HepG2 (cell line): Measurements from ENCODE around the gene HAP1. TPM values are rescaled to one million over a fixed set of nuclear protein-coding genes. Genes with fewer than 3 reads are reported as not detected.
A peak's percentile ranks its signal among the peaks of the same experiment; 100 is the strongest.

ENCODE experiments used
- AHR ChIP-seq: IDR thresholded peaks from 2 replicates; pipeline ENCODE4 v1.6.1; 2018; ENCODE audit warnings: missing genetic modification reagents, missing compliant biosample characterization
- EZH2 ChIP-seq: conservative IDR thresholded peaks from 2 replicates; pipeline ENCODE4 v1.6.1; 2012; ENCODE audit warnings: mild to moderate bottlenecking, low read depth, low read length, moderate library complexity
- GLI4 ChIP-seq: sonication (generic); formaldehyde crosslinking; IDR thresholded peaks from 2 replicates; pipeline ENCODE4 v1.5.1; 2020; ENCODE audit warnings: missing genetic modification reagents, mild to moderate bottlenecking, moderate library complexity, borderline replicate concordance
- GPN1 ChIP-seq: sonication (generic); formaldehyde crosslinking; IDR thresholded peaks from 2 replicates; pipeline ENCODE4 v1.5.1; 2020; ENCODE audit warnings: missing genetic modification reagents, borderline replicate concordance
- JUN ChIP-seq: sonication (generic); formaldehyde crosslinking; IDR thresholded peaks from 2 replicates; pipeline ENCODE4 v1.4.0; 2020; ENCODE audit warnings: mild to moderate bottlenecking, missing genetic modification reagents
- RBFOX2 ChIP-seq: fragments of 200-400 bp; formaldehyde crosslinking; IDR thresholded peaks from 2 replicates; pipeline ENCODE4 v1.6.1; 2017; ENCODE audit warnings: low read depth, mild to moderate bottlenecking, low read length
- SRF ChIP-seq: IDR thresholded peaks from 2 replicates; pipeline ENCODE4 v1.6.1; 2011; ENCODE audit warnings: mild to moderate bottlenecking, low read depth, low read length, moderate library complexity
- TEAD3 ChIP-seq: optimal IDR thresholded peaks from 2 replicates; pipeline ENCODE3; 2016; ENCODE audit warnings: borderline replicate concordance
- ZNF274 ChIP-seq: sonication (generic); formaldehyde crosslinking; IDR thresholded peaks from 2 replicates; pipeline ENCODE4 v1.5.1; 2020; ENCODE audit warnings: mild to moderate bottlenecking, missing genetic modification reagents
- ZNF335 ChIP-seq: sonication (generic); formaldehyde crosslinking; IDR thresholded peaks from 2 replicates; pipeline ENCODE4 v1.4.0; 2020; ENCODE audit warnings: missing genetic modification reagents
- ZNF44 ChIP-seq: sonication (generic); formaldehyde crosslinking; IDR thresholded peaks from 2 replicates; pipeline ENCODE4 v1.5.1; 2020; ENCODE audit warnings: mild to moderate bottlenecking, missing genetic modification reagents
- ZNF451 ChIP-seq: sonication (generic); formaldehyde crosslinking; IDR thresholded peaks from 2 replicates; pipeline ENCODE4 v1.5.0; 2020; ENCODE audit warnings: mild to moderate bottlenecking, missing genetic modification reagents
- ZNF724P ChIP-seq: sonication (generic); formaldehyde crosslinking; IDR thresholded peaks from 2 replicates; pipeline ENCODE4 v1.8.0; 2022; ENCODE audit warnings: missing genetic modification reagents, borderline replicate concordance
- ZNF772 ChIP-seq: sonication (generic); formaldehyde crosslinking; IDR thresholded peaks from 2 replicates; pipeline ENCODE4 v1.5.0; 2020; ENCODE audit warnings: mild to moderate bottlenecking, missing genetic modification reagents
- polyA plus RNA-seq, 8 experiments: library from polyadenylated mRNA; depleted of rRNA in 3 of 8; stranded (reverse) in 7 of 8; unstranded in 1 of 8; fragments of >200 nt; fragmentation: Illumina TruSeq in 4 of 8; extraction: Trizol in 4 of 8; gene quantifications; 2 replicates each; pipeline versions ENCODE4 v1.2.1 to v1.2.3, GENCODE V29; 2011 to 2016; ENCODE audit warnings: low read depth in 4 of 8, missing spikeins in 1 of 8, mixed read lengths in 1 of 8; ENCODE audit not compliant: insufficient read depth in 1 of 8
- total RNA-seq, 5 experiments: library from RNA; depleted of rRNA; stranded (reverse); fragments of >200 nt; fragmentation: Illumina TruSeq; extraction: Trizol; gene quantifications; 2 replicates each; pipeline ENCODE4 v1.2.3, GENCODE V29; 2016; ENCODE audit warnings: low read depth in 1 of 5
- TF ChIP-seq, protein P1 (sequence below): sonication (generic); formaldehyde crosslinking; IDR thresholded peaks from 2 replicates; pipeline ENCODE4 v1.8.1; 2023; ENCODE audit warnings: missing genetic modification reagents, inconsistent platforms, borderline replicate concordance
- TF ChIP-seq, protein P2 (sequence below): sonication (generic); formaldehyde crosslinking; IDR thresholded peaks from 2 replicates; pipeline ENCODE4 v1.5.0; 2020; ENCODE audit warnings: missing genetic modification reagents, mild to moderate bottlenecking, borderline replicate concordance
- TF ChIP-seq, protein P3 (sequence below): sonication (generic); formaldehyde crosslinking; IDR thresholded peaks from 2 replicates; pipeline ENCODE4 v1.4.0; 2020; ENCODE audit warnings: missing genetic modification reagents, borderline replicate concordance
- TF ChIP-seq, protein P4 (sequence below): fragments of 450-650 bp; IDR thresholded peaks from 2 replicates; pipeline ENCODE4 v1.6.1; 2016
- TF ChIP-seq, protein P5 (sequence below): sonication (generic); formaldehyde crosslinking; IDR thresholded peaks from 2 replicates; pipeline ENCODE4 v1.4.0; 2020; ENCODE audit warnings: missing genetic modification reagents, borderline replicate concordance

The HAP1 gene
- total and polyA plus RNA-seq, 2 of the 13 experiments (the other 11 are each of a cell fraction or from before 2014, with no cell fraction given) = 0.07 TPM

DNA sequence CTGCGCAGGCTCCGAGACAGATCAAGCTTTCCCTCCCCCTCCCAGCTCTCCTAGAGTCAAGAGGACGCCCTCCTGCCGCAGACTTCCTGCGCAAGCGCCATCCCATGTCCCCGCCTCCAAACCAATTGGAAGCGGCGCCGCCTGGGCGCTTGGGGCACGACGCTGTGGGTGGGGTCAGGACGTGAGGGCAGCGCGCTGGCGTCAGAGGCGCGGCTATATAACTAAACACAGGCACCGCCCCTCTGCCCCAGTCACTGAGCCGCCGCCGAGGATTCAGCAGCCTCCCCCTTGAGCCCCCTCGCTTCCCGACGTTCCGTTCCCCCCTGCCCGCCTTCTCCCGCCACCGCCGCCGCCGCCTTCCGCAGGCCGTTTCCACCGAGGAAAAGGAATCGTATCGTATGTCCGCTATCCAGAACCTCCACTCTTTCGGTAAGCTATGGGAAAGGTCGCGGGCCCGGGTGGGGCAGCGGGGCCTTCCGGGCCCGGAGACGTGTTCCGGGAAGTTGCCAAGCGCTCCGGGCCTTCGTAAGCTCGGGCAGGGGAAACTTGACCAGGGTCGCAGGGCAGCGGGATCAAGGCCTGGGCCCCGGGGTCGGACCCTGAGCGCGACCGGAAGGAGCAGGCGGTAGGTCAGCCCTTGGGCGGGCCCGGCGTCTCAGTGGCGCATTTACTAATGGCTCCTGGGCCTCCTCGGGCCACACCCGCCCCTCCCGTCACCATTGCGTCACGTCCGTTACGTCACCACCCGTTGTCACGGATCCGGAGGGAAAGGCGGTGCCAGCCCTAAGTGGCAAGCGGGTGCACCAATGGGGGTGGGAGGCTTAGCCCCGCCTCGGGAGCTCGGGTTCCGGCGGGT, 45.6 kb downstream of the HAP1 start, which contains the start of gene EIF1 (continued):
- TF ChIP-seq, protein P1, sequence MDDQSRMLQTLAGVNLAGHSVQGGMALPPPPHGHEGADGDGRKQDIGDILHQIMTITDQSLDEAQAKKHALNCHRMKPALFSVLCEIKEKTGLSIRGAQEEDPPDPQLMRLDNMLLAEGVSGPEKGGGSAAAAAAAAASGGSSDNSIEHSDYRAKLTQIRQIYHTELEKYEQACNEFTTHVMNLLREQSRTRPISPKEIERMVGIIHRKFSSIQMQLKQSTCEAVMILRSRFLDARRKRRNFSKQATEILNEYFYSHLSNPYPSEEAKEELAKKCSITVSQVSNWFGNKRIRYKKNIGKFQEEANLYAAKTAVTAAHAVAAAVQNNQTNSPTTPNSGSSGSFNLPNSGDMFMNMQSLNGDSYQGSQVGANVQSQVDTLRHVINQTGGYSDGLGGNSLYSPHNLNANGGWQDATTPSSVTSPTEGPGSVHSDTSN (CRISPR knock-in tag) = no peak
- TF ChIP-seq, protein P2, sequence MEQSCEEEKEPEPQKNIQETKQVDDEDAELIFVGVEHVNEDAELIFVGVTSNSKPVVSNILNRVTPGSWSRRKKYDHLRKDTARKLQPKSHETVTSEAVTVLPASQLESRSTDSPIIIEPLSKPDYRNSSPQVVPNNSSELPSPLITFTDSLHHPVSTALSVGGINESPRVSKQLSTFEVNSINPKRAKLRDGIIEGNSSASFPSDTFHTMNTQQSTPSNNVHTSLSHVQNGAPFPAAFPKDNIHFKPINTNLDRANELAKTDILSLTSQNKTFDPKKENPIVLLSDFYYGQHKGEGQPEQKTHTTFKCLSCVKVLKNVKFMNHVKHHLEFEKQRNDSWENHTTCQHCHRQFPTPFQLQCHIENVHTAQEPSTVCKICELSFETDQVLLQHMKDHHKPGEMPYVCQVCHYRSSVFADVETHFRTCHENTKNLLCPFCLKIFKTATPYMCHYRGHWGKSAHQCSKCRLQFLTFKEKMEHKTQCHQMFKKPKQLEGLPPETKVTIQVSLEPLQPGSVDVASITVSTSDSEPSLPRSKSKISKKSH (CRISPR knock-in tag) = peak; percentile 98
- TF ChIP-seq ZNF274 (CRISPR knock-in tag) (peak; percentile 98), TEAD3 (peak; percentile 64), GPN1 (CRISPR knock-in tag) (peak; percentile 70; the same call in 1 of the 2 replicates), RBFOX2 (peak; percentile 100), AHR (peak; percentile 67; the same call in 1 of the 2 replicates), ZNF335 (no peak; the same call in 1 of the 2 replicates), EZH2 (no peak), ZNF44 (CRISPR knock-in tag) (peak; percentile 85; the same call in 1 of the 2 replicates), GLI4 (CRISPR knock-in tag) (peak; percentile 97), JUN (peak; percentile 93), ZNF724P (peak; percentile 64; the same call in 1 of the 2 replicates), ZNF772 (CRISPR knock-in tag) (peak; percentile 92), ZNF451 (CRISPR knock-in tag) (peak; percentile 73; the same call in 1 of the 2 replicates), SRF (peak; percentile 42; the same call in 1 of the 2 replicates)
- TF ChIP-seq, protein P3, sequence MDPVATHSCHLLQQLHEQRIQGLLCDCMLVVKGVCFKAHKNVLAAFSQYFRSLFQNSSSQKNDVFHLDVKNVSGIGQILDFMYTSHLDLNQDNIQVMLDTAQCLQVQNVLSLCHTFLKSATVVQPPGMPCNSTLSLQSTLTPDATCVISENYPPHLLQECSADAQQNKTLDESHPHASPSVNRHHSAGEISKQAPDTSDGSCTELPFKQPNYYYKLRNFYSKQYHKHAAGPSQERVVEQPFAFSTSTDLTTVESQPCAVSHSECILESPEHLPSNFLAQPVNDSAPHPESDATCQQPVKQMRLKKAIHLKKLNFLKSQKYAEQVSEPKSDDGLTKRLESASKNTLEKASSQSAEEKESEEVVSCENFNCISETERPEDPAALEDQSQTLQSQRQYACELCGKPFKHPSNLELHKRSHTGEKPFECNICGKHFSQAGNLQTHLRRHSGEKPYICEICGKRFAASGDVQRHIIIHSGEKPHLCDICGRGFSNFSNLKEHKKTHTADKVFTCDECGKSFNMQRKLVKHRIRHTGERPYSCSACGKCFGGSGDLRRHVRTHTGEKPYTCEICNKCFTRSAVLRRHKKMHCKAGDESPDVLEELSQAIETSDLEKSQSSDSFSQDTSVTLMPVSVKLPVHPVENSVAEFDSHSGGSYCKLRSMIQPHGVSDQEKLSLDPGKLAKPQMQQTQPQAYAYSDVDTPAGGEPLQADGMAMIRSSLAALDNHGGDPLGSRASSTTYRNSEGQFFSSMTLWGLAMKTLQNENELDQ = peak; percentile 33; the same call in 1 of the 2 replicates
- TF ChIP-seq, protein P4, sequence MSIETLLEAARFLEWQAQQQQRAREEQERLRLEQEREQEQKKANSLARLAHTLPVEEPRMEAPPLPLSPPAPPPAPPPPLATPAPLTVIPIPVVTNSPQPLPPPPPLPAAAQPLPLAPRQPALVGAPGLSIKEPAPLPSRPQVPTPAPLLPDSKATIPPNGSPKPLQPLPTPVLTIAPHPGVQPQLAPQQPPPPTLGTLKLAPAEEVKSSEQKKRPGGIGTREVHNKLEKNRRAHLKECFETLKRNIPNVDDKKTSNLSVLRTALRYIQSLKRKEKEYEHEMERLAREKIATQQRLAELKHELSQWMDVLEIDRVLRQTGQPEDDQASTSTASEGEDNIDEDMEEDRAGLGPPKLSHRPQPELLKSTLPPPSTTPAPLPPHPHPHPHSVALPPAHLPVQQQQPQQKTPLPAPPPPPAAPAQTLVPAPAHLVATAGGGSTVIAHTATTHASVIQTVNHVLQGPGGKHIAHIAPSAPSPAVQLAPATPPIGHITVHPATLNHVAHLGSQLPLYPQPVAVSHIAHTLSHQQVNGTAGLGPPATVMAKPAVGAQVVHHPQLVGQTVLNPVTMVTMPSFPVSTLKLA = peak; percentile 67
- TF ChIP-seq, protein P5, sequence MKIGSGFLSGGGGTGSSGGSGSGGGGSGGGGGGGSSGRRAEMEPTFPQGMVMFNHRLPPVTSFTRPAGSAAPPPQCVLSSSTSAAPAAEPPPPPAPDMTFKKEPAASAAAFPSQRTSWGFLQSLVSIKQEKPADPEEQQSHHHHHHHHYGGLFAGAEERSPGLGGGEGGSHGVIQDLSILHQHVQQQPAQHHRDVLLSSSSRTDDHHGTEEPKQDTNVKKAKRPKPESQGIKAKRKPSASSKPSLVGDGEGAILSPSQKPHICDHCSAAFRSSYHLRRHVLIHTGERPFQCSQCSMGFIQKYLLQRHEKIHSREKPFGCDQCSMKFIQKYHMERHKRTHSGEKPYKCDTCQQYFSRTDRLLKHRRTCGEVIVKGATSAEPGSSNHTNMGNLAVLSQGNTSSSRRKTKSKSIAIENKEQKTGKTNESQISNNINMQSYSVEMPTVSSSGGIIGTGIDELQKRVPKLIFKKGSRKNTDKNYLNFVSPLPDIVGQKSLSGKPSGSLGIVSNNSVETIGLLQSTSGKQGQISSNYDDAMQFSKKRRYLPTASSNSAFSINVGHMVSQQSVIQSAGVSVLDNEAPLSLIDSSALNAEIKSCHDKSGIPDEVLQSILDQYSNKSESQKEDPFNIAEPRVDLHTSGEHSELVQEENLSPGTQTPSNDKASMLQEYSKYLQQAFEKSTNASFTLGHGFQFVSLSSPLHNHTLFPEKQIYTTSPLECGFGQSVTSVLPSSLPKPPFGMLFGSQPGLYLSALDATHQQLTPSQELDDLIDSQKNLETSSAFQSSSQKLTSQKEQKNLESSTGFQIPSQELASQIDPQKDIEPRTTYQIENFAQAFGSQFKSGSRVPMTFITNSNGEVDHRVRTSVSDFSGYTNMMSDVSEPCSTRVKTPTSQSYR (CRISPR knock-in tag) = peak; percentile 63
